Nephron (organoid): Measurements from ENCODE around the gene RAB2B.

Source experiments
- H3K27ac Mint-ChIP-seq, 3 experiments: 2 replicates each; pipeline ENCODE4 v1.8.0; 2020; ENCODE audit warnings: mixed read lengths in 3 of 3, mild to moderate bottlenecking in 2 of 3, moderate library complexity in 1 of 3
- H3K27me3 Mint-ChIP-seq: 2 replicates; pipeline ENCODE4 v1.8.0; 2021; ENCODE audit warnings: low read depth, mild to moderate bottlenecking, moderate library complexity, mixed read lengths
- H3K36me3 Mint-ChIP-seq: 2 replicates; pipeline ENCODE4 v1.8.0; 2020; ENCODE audit warnings: low read depth, mixed read lengths
- H3K4me1 Mint-ChIP-seq: 2 replicates; pipeline ENCODE4 v1.8.0; 2020; ENCODE audit warnings: mixed read lengths
- H3K4me3 Mint-ChIP-seq, 3 experiments: 2 replicates each; pipeline ENCODE4 v1.8.0; 2020; ENCODE audit warnings: mild to moderate bottlenecking in 3 of 3, mixed read lengths in 3 of 3, moderate library complexity in 2 of 3
- H3K9me3 Mint-ChIP-seq: 2 replicates; pipeline ENCODE4 v1.8.0; 2020; ENCODE audit warnings: mixed read lengths
- CTCF ChIP-seq, 3 experiments: fragments of 200-600 bp; sonication (generic); IDR thresholded peaks; one replicate each; pipeline ENCODE4 v1.5.0; 2021; ENCODE audit warnings: antibody characterized with exemption in 3 of 3; ENCODE audit not compliant: unreplicated experiment in 3 of 3

The RAB2B gene

GRCh38 chr14:21476925-21477681 lies at the start of gene RAB2B, which contains the start of gene TOX4:
TSS of gene RAB2B (minus strand) at chr14:21476959. CDS start at chr14:21476872, 87 bp downstream.
TSS of gene TOX4 (plus strand) at chr14:21477195. CDS start at chr14:21477279, 84 bp downstream.
- peak; percentile 95 to 97 (median 97) for TF ChIP-seq CTCF (IDR thresholded peaks at IDR 0.05; ENCODE audit: unreplicated experiment in 3 of 3)
- peaks cover 30% of the 10 kb centered on the region for H3K36me3 Mint-ChIP-seq
- peak within 1 kb of the TSS; percentile 95 to 98 (median 98) for H3K4me3 Mint-ChIP-seq
- peaks cover 12% of the 10 kb centered on the region for H3K4me1 Mint-ChIP-seq
- H3K9me3 Mint-ChIP-seq: no peaks in the 10 kb centered on the region
- H3K27me3 Mint-ChIP-seq: no peaks in the 10 kb centered on the region
- peak within 1 kb of the TSS; percentile 75 to 92 (median 89) for H3K27ac Mint-ChIP-seq

GRCh38 chr14:21525962-21526671 lies 49.4 kb upstream of the RAB2B start, which contains the start of gene SALL2:
TSS of gene SALL2 (minus strand) at chr14:21526346. CDS start at chr14:21526127, 219 bp downstream.
- Mint-ChIP-seq H3K27me3 (no peaks in the 10 kb centered on the region), H3K36me3 (peaks cover 37% of the 10 kb centered on the region), H3K4me3 (peak within 1 kb of the TSS; percentile 87 to 92 (median 89))

GRCh38 chr14:21525571-21525961 lies 48.8 kb upstream of the RAB2B start:
- TF ChIP-seq CTCF (IDR thresholded peaks at IDR 0.05; ENCODE audit: unreplicated experiment in 3 of 3): no peak
- no peaks in the 10 kb centered on the region for H3K27me3 Mint-ChIP-seq
- peaks cover 42% of the 10 kb centered on the region for H3K36me3 Mint-ChIP-seq
- H3K27ac Mint-ChIP-seq: peak overlapping the region; percentile 12 to 98 (median 93)
- peak overlapping the region; percentile 87 to 92 (median 89) for H3K4me3 Mint-ChIP-seq
- H3K9me3 Mint-ChIP-seq: no peaks in the 10 kb centered on the region
- peaks cover 26% of the 10 kb centered on the region for H3K4me1 Mint-ChIP-seq

More at GRCh38 chr14:21525962-21526671, 49.4 kb upstream of the RAB2B start, which contains the start of gene SALL2:
- H3K9me3 Mint-ChIP-seq: no peaks in the 10 kb centered on the region
- peaks cover 22% of the 10 kb centered on the region for H3K4me1 Mint-ChIP-seq
- no peak for TF ChIP-seq CTCF (IDR thresholded peaks at IDR 0.05; ENCODE audit: unreplicated experiment in 3 of 3)
- peak within 1 kb of the TSS; percentile 93 to 98 (median 94) for H3K27ac Mint-ChIP-seq

GRCh38 chr14:21524575-21525490 lies 48.1 kb upstream of the RAB2B start:
- no peaks in the 10 kb centered on the region for H3K9me3 Mint-ChIP-seq
- peak overlapping the region; percentile 15 to 98 (median 93) for H3K27ac Mint-ChIP-seq

More at GRCh38 chr14:21524575-21525490, 48.1 kb upstream of the RAB2B start:
- peaks cover 47% of the 10 kb centered on the region for H3K36me3 Mint-ChIP-seq
- no peaks in the 10 kb centered on the region for H3K27me3 Mint-ChIP-seq
- H3K4me1 Mint-ChIP-seq: peaks cover 26% of the 10 kb centered on the region
- H3K4me3 Mint-ChIP-seq: peak overlapping the region; percentile 87 to 92 (median 89)
- no peak for TF ChIP-seq CTCF (IDR thresholded peaks at IDR 0.05; ENCODE audit: unreplicated experiment in 3 of 3)
